MCF 10A (cell line): ENCODE data around the gene TNIP3. TPM values are rescaled to one million over a fixed set of nuclear protein-coding genes. Genes with fewer than 3 reads are reported as not detected.

Experiments
- BruUV-seq: library from RNA; stranded (reverse); fragments of 400-500 nt; replicated peaks from 2 replicates; lab custom pipeline; 2021; lab: Mats Ljungman, UMichigan
- CTCF ChIA-PET: fragments of 300-600 bp; sonication (Branson Sonifier 250); formaldehyde crosslinking; extraction: SDS; loops from one replicate; lab custom pipeline; 2021; ENCODE audit warnings: antibody characterized with exemption, inconsistent platforms; lab: Yijun Ruan, JAX
- POLR2A ChIA-PET: fragments of 300-600, 350-650 bp; sonication (Branson Sonifier 250); formaldehyde crosslinking; extraction: SDS; loops from one replicate; lab custom pipeline; 2020; ENCODE audit warnings: antibody characterized with exemption, inconsistent platforms; lab: Yijun Ruan, JAX
- DNase-seq: peaks from one replicate; pipeline ENCODE4 v3.0.0-alpha.2; 2018; ENCODE audit not compliant: unreplicated experiment
- H3K27ac Mint-ChIP-seq: one replicate; pipeline ENCODE4 v1.8.0; 2022; ENCODE audit warnings: mild to moderate bottlenecking, low read depth, mixed read lengths; ENCODE audit not compliant: unreplicated experiment
- H3K27me3 Mint-ChIP-seq: one replicate; pipeline ENCODE4 v1.8.0; 2022; ENCODE audit warnings: mixed read lengths; ENCODE audit not compliant: insufficient read depth, unreplicated experiment
- H3K36me3 Mint-ChIP-seq: one replicate; pipeline ENCODE4 v1.8.0; 2022; ENCODE audit warnings: mild to moderate bottlenecking, moderate library complexity, mixed read lengths; ENCODE audit not compliant: insufficient read depth, unreplicated experiment
- H3K4me1 Mint-ChIP-seq: one replicate; pipeline ENCODE4 v1.8.0; 2022; ENCODE audit warnings: mixed read lengths; ENCODE audit not compliant: insufficient read depth, unreplicated experiment
- H3K4me3 Mint-ChIP-seq: one replicate; pipeline ENCODE4 v1.8.0; 2022; ENCODE audit warnings: mild to moderate bottlenecking, moderate library complexity, mixed read lengths; ENCODE audit not compliant: unreplicated experiment
- H3K9me3 Mint-ChIP-seq: one replicate; pipeline ENCODE4 v1.8.0; 2022; ENCODE audit warnings: mixed read lengths; ENCODE audit not compliant: unreplicated experiment
- CTCF ChIP-seq: fragments of 200-600 bp; IDR thresholded peaks from one replicate; pipeline ENCODE4 v1.8.0; 2022; ENCODE audit warnings: antibody characterized with exemption, mild to moderate bottlenecking; ENCODE audit not compliant: unreplicated experiment
- intact Hi-C: fragments of 100-400 bp; cut with micrococcal nuclease; formaldehyde crosslinking; loops from 2 replicates; pipeline ENCODE4 v1.14.1; 2022
- total RNA-seq: library from RNA; stranded (reverse); gene quantifications from 2 replicates; pipeline ENCODE4 v1.2.3, GENCODE V29; 2022

TNIP3 gene
- total RNA-seq, 1 experiment from 2014 or later: 2.1 TPM

- DNase-seq: no peak
- POLR2A ChIA-PET: no interaction called here
- TF ChIP-seq CTCF: no peak
- H3K4me3 Mint-ChIP-seq: no peak overlapping the region
- no TSS peak for BruUV-seq
- intact Hi-C loops: no loop called here
- no peak overlapping the region for H3K27ac Mint-ChIP-seq
- no peaks in the 10 kb centered on the region for H3K36me3 Mint-ChIP-seq
- H3K9me3 Mint-ChIP-seq: no peaks in the 10 kb centered on the region
- CTCF ChIA-PET: no interaction called here
- H3K4me1 Mint-ChIP-seq: peaks cover 6% of the 10 kb centered on the region
- no peaks in the 10 kb centered on the region for H3K27me3 Mint-ChIP-seq
Observed at GRCh38 chr4:121125498-121125885, 38.6 kb downstream of the TNIP3 start.

GRCh38 chr4:121122661-121123060 is 41.5 kb downstream of the TNIP3 start:
- DNase-seq: no peak
- intact Hi-C loops: no loop called here
- Mint-ChIP-seq H3K4me1 (peaks cover 6% of the 10 kb centered on the region), H3K4me3 (no peak overlapping the region), H3K9me3 (no peaks in the 10 kb centered on the region), H3K27ac (no peak overlapping the region), H3K36me3 (no peaks in the 10 kb centered on the region), H3K27me3 (no peaks in the 10 kb centered on the region)
- TF ChIP-seq CTCF: no peak
- CTCF ChIA-PET: interaction anchor here (0.6 to 1.5 kb wide), 3 partner anchors 13 to 968 kb away, joined by 3 to 4 read pairs (median 4); no protein-coding TSS in a partner anchor
- BruUV-seq: no TSS peak
- POLR2A ChIA-PET: no interaction called here

- POLR2A ChIA-PET: interaction anchor here (0.6 kb wide), 1 partner anchor 395 kb away, joined by 5 read pairs; no protein-coding TSS in a partner anchor
- H3K4me1 Mint-ChIP-seq: peaks cover 6% of the 10 kb centered on the region
- H3K27ac Mint-ChIP-seq: no peak overlapping the region
- intact Hi-C loops: no loop called here
- TF ChIP-seq CTCF: no peak
- H3K27me3 Mint-ChIP-seq: no peaks in the 10 kb centered on the region
- CTCF ChIA-PET: no interaction called here
- no TSS peak for BruUV-seq
- H3K9me3 Mint-ChIP-seq: no peaks in the 10 kb centered on the region
- no peak for DNase-seq
- no peaks in the 10 kb centered on the region for H3K36me3 Mint-ChIP-seq
- H3K4me3 Mint-ChIP-seq: no peak overlapping the region
Observed at GRCh38 chr4:121119715-121120114, 44.4 kb downstream of the TNIP3 start.

- BruUV-seq: no TSS peak
- no peak overlapping the region for H3K27ac Mint-ChIP-seq
Observed at GRCh38 chr4:121118344-121118743, 45.8 kb downstream of the TNIP3 start.

More at GRCh38 chr4:121118344-121118743, 45.8 kb downstream of the TNIP3 start:
- POLR2A ChIA-PET: no interaction called here
- intact Hi-C loops: no loop called here
- TF ChIP-seq CTCF: no peak
- H3K9me3 Mint-ChIP-seq: no peaks in the 10 kb centered on the region
- DNase-seq: no peak
- CTCF ChIA-PET: interaction anchor here (0.5 to 1.1 kb wide), 2 partner anchors 74 to 1008 kb away, joined by 3 to 4 read pairs; no protein-coding TSS in a partner anchor
- H3K4me1 Mint-ChIP-seq: peaks cover 6% of the 10 kb centered on the region
- no peaks in the 10 kb centered on the region for H3K36me3 Mint-ChIP-seq
- H3K27me3 Mint-ChIP-seq: no peaks in the 10 kb centered on the region
- H3K4me3 Mint-ChIP-seq: no peak overlapping the region
